GM13976 (cell line): ENCODE data around the gene ERC1.

Experiments
- DNase-seq: peaks from one replicate; pipeline ENCODE4 v3.0.0; 2012; ENCODE audit warnings: low spot score
- CTCF ChIP-seq: IDR thresholded peaks from 2 replicates; pipeline ENCODE4 v1.5.1; 2012; ENCODE audit warnings: borderline replicate concordance, mild to moderate bottlenecking; ENCODE audit not compliant: insufficient read depth; ENCODE audit errors: extremely low read depth, missing control alignments, control extremely low read depth
- in situ Hi-C: fragments of 300-500 bp; cut with MboI; formaldehyde crosslinking; loops from one replicate; pipeline ENCODE4 v1.12.0; 2022; ENCODE audit warnings: low sequenced_read_pairs, mixed read lengths, inconsistent platforms; ENCODE audit not compliant: unreplicated experiment

Gene ERC1

GRCh38 chr12:1536817-1537216, 545.8 kb downstream of the ERC1 start:
- no peak for TF ChIP-seq CTCF

GRCh38 chr12:1539135-1539534, 548.1 kb downstream of the ERC1 start:
- no peak for TF ChIP-seq CTCF
- no peak for DNase-seq
- in situ Hi-C loops, result no loop called here

More at GRCh38 chr12:1536817-1537216, 545.8 kb downstream of the ERC1 start:
- in situ Hi-C loops, result no loop called here
- no peak for DNase-seq

GRCh38 chr12:1540690-1541089, 549.7 kb downstream of the ERC1 start:
- in situ Hi-C loops, result no loop called here
- no peak for TF ChIP-seq CTCF
- no peak for DNase-seq

- in situ Hi-C loops, result no loop called here
- TF ChIP-seq CTCF, result no peak
- no peak for DNase-seq
Observed at GRCh38 chr12:1542599-1542998, 551.6 kb downstream of the ERC1 start.

- no peak for TF ChIP-seq CTCF
- no peak for DNase-seq
- in situ Hi-C loops, result no loop called here
Observed at GRCh38 chr12:1544996-1545700, 554.1 kb downstream of the ERC1 start.
